Endothelial cell (in vitro differentiated cells): ENCODE data around the gene CD4. TPM values are rescaled to one million over a fixed set of nuclear protein-coding genes. Genes with fewer than 3 reads are reported as not detected.

ENCODE experiments used
- DNase-seq: peaks from one replicate; pipeline ENCODE4 v3.0.0; 2021; ENCODE audit warnings: low spot score
- H3K27ac Mint-ChIP-seq: one replicate; pipeline ENCODE4 v1.8.0; 2021; ENCODE audit warnings: mixed read lengths, inconsistent platforms; ENCODE audit not compliant: unreplicated experiment
- H3K27me3 Mint-ChIP-seq: one replicate; pipeline ENCODE4 v1.8.0; 2021; ENCODE audit warnings: mild to moderate bottlenecking, moderate library complexity, mixed read lengths, inconsistent platforms; ENCODE audit not compliant: unreplicated experiment
- H3K36me3 Mint-ChIP-seq: one replicate; pipeline ENCODE4 v1.8.0; 2021; ENCODE audit warnings: mild to moderate bottlenecking, low read depth, mixed read lengths, inconsistent platforms; ENCODE audit not compliant: unreplicated experiment
- H3K4me1 Mint-ChIP-seq: one replicate; pipeline ENCODE4 v1.8.0; 2021; ENCODE audit warnings: mild to moderate bottlenecking, mixed read lengths, inconsistent platforms; ENCODE audit not compliant: unreplicated experiment
- H3K4me3 Mint-ChIP-seq: one replicate; pipeline ENCODE4 v1.8.0; 2021; ENCODE audit warnings: mild to moderate bottlenecking, mixed read lengths, inconsistent platforms; ENCODE audit not compliant: unreplicated experiment
- H3K9me3 Mint-ChIP-seq: one replicate; pipeline ENCODE4 v1.8.0; 2021; ENCODE audit warnings: mixed read lengths, inconsistent platforms; ENCODE audit not compliant: unreplicated experiment
- CTCF ChIP-seq: fragments of 200-600 bp; sonication (generic); IDR thresholded peaks from one replicate; pipeline ENCODE4 v1.5.0; 2021; ENCODE audit warnings: antibody characterized with exemption; ENCODE audit not compliant: unreplicated experiment
- total RNA-seq: library from RNA; stranded (reverse); fragmentation: NEBNext Ultra II Directional; extraction: Animal tissue kit (Norgen Biotek cat#: 25700); gene quantifications from one replicate; pipeline ENCODE4 v1.2.1, GENCODE V29; 2021; ENCODE audit not compliant: unreplicated experiment

The CD4 gene
- total RNA-seq, 1 donor from 2014 or later, result 4.7 TPM

- DNase-seq, result no peak
- Mint-ChIP-seq H3K4me3 (no peak overlapping the region), H3K27ac (peak overlapping the region; percentile 33)
Measured at GRCh38 chr12:6758506-6759095, 30.7 kb upstream of the CD4 start.

GRCh38 chr12:6759741-6760140 is 29.6 kb upstream of the CD4 start:
- H3K9me3 Mint-ChIP-seq, result no peaks in the 10 kb centered on the region
- peak overlapping the region; percentile 22 for H3K4me3 Mint-ChIP-seq
- H3K27me3 Mint-ChIP-seq, result peaks cover 13% of the 10 kb centered on the region
- no peak for DNase-seq
- peak overlapping the region; percentile 38 for H3K27ac Mint-ChIP-seq
- H3K4me1 Mint-ChIP-seq, result peaks cover 40% of the 10 kb centered on the region
- peaks cover 4% of the 10 kb centered on the region for H3K36me3 Mint-ChIP-seq
- TF ChIP-seq CTCF, result no peak

More at GRCh38 chr12:6758506-6759095, 30.7 kb upstream of the CD4 start:
- no peaks in the 10 kb centered on the region for H3K9me3 Mint-ChIP-seq
- H3K4me1 Mint-ChIP-seq, result peaks cover 40% of the 10 kb centered on the region
- peaks cover 4% of the 10 kb centered on the region for H3K36me3 Mint-ChIP-seq
- TF ChIP-seq CTCF, result no peak
- peaks cover 5% of the 10 kb centered on the region for H3K27me3 Mint-ChIP-seq

- Mint-ChIP-seq H3K9me3 (no peaks in the 10 kb centered on the region), H3K36me3 (peaks cover 11% of the 10 kb centered on the region), H3K4me3 (no peak overlapping the region), H3K27ac (peak overlapping the region; percentile 70), H3K4me1 (peaks cover 46% of the 10 kb centered on the region), H3K27me3 (peaks cover 32% of the 10 kb centered on the region)
- no peak for DNase-seq
- no peak for TF ChIP-seq CTCF
Measured at GRCh38 chr12:6763380-6763779, 25.9 kb upstream of the CD4 start.

GRCh38 chr12:6764011-6764828 is 25.1 kb upstream of the CD4 start:
- H3K4me1 Mint-ChIP-seq, result peaks cover 48% of the 10 kb centered on the region
- no peaks in the 10 kb centered on the region for H3K9me3 Mint-ChIP-seq

More at GRCh38 chr12:6764011-6764828, 25.1 kb upstream of the CD4 start:
- peaks cover 30% of the 10 kb centered on the region for H3K27me3 Mint-ChIP-seq
- H3K36me3 Mint-ChIP-seq, result peaks cover 18% of the 10 kb centered on the region
- peak overlapping the region; percentile 87 for H3K4me3 Mint-ChIP-seq
- DNase-seq, result peak; percentile 80
- no peak for TF ChIP-seq CTCF
- peak overlapping the region; percentile 90 for H3K27ac Mint-ChIP-seq
